Endometrial microvascular endothelial cells (primary cell): ENCODE measurements around the gene SCPEP1. TPM values are rescaled to one million over a fixed set of nuclear protein-coding genes. Genes with fewer than 3 reads are reported as not detected.

Experiments used
- total RNA-seq: library from RNA; depleted of rRNA; stranded (reverse); fragments of >200 nt; gene quantifications from one replicate; pipeline ENCODE4 v1.2.3, GENCODE V29; 2015; ENCODE audit errors: inconsistent ontology term

Gene SCPEP1
- total RNA-seq, 1 donor from 2014 or later, result 59.9 TPM

Other genes starting within 250 kb of the SCPEP1 start
- 1.5 TPM for gene C17orf67, start 144.2 kb upstream of the SCPEP1 start, total RNA-seq
- 8.2 TPM for gene DGKE, start 144.0 kb upstream of the SCPEP1 start, total RNA-seq
- gene TRIM25, start 64.1 kb upstream of the SCPEP1 start, total RNA-seq, result 61.0 TPM
- 13.3 TPM for gene COIL, start 17.1 kb upstream of the SCPEP1 start, total RNA-seq
- gene AKAP1, start 107.1 kb downstream of the SCPEP1 start, total RNA-seq, result 25.3 TPM